HCT116 (cell line): ENCODE results near the gene KRT13. TPM values are rescaled to one million over a fixed set of nuclear protein-coding genes. Genes with fewer than 3 reads are reported as not detected.

Source experiments
- ATAC-seq: fragments of 200-7000 bp; cut with Tn5 transposase; 2 replicates; pipeline ENCODE4 v1.9.1; 2020; ENCODE audit warnings: mild to moderate bottlenecking, moderate library complexity
- BruUV-seq: library from RNA; stranded (reverse); fragments of 400-500 nt; replicated peaks from 2 replicates; lab custom pipeline; 2021; lab: Mats Ljungman, UMichigan
- CTCF ChIA-PET: fragments of 300-600 bp; sonication (Branson Sonifier 250); formaldehyde crosslinking; loops from one replicate; lab custom pipeline; 2021; ENCODE audit warnings: antibody characterized with exemption; lab: Charles Lee
- POLR2A ChIA-PET: fragments of 300-600, 350-600 bp; sonication (Branson Sonifier 250); formaldehyde crosslinking; loops from one replicate; lab custom pipeline; 2021; ENCODE audit warnings: antibody characterized with exemption; lab: Charles Lee
- RAD21 ChIA-PET, 2 experiments: fragments of 300-600 bp; sonication (Branson Sonifier 250); formaldehyde crosslinking; loops; one replicate each; lab custom pipeline; 2023; ENCODE audit warnings: low total read pairs in 2 of 2; ENCODE audit not compliant: uncharacterized antibody in 2 of 2, unreplicated experiment in 2 of 2, low non-redundant PET in 1 of 2; lab: Charles Lee
- DNase-seq: peaks from one replicate; pipeline ENCODE4 v3.0.0-alpha.2; 2010; ENCODE audit warnings: low read depth, low spot score
- H2AFZ ChIP-seq: fragments of 200-600 bp; shearing (Covaris generic), sonication (generic); 2 replicates; pipeline ENCODE4 v1.6.1; 2017; ENCODE audit warnings: low read depth, mixed run types, mixed read lengths, antibody characterized with exemption, low read length; ENCODE audit not compliant: poor library complexity, severe bottlenecking
- H3K27ac ChIP-seq: 2 replicates; pipeline ENCODE4 v1.5.1; 2012; ENCODE audit warnings: low read depth, low read length
- H3K27me3 ChIP-seq: fragments of 200-600 bp; sonication (generic); 2 replicates; pipeline ENCODE4 v1.6.1; 2016; ENCODE audit warnings: mixed run types, low read length, mixed read lengths; ENCODE audit not compliant: insufficient read depth
- H3K36me3 ChIP-seq, 2 experiments: fragments of 200-500 bp in 1 of 2; fragments of 200-600 bp in 1 of 2; sonication (Bioruptor generic) in 1 of 2; sonication (generic) in 1 of 2; 2 replicates each; pipeline versions ENCODE4 v1.5.1 to v1.6.1; 2014 to 2016; ENCODE audit warnings: low read length in 2 of 2, inconsistent platforms in 1 of 2, mixed read lengths in 1 of 2, mixed run types in 1 of 2; ENCODE audit not compliant: insufficient read depth in 2 of 2, control insufficient read depth in 1 of 2
- H3K4me1 ChIP-seq, 2 experiments: fragments of 200-600 bp in 1 of 2; sonication (generic) in 1 of 2; 2 replicates each; pipeline versions ENCODE4 v1.5.1 to v1.6.1; 2012 to 2017; ENCODE audit warnings: low read length in 2 of 2, inconsistent platforms in 1 of 2, mild to moderate bottlenecking in 1 of 2, mixed read lengths in 1 of 2, mixed run types in 1 of 2, moderate library complexity in 1 of 2; ENCODE audit not compliant: insufficient read depth in 2 of 2, control insufficient read depth in 1 of 2
- H3K4me2 ChIP-seq: fragments of 200-600 bp; sonication (generic); 2 replicates; pipeline ENCODE4 v1.6.1; 2017; ENCODE audit warnings: mixed run types, low read length, mixed read lengths
- H3K4me3 ChIP-seq, 2 experiments: fragments of 200-600 bp in 1 of 2; sonication (generic) in 1 of 2; replicated peaks in 1 of 2; 2 replicates each; pipeline ENCODE4 v1.5.1; 2011 to 2016; ENCODE audit warnings: low read length in 2 of 2, control low read depth in 1 of 2, low read depth in 1 of 2, mild to moderate bottlenecking in 1 of 2, mixed read lengths in 1 of 2, mixed run types in 1 of 2
- H3K79me2 ChIP-seq: fragments of 200-600 bp; sonication (generic); 2 replicates; pipeline ENCODE4 v1.6.1; 2017; ENCODE audit warnings: mild to moderate bottlenecking, mixed run types, low read length, moderate library complexity, mixed read lengths; ENCODE audit not compliant: insufficient read depth
- H3K9ac ChIP-seq: fragments of 200-600 bp; sonication (generic); 2 replicates; pipeline ENCODE4 v1.6.1; 2016; ENCODE audit warnings: low read length, mixed read lengths
- H3K9me2 ChIP-seq: fragments of 200-600 bp; sonication (generic), shearing (Covaris generic); 2 replicates; pipeline ENCODE4 v1.6.1; 2017; ENCODE audit warnings: mixed run types, mild to moderate bottlenecking, moderate library complexity; ENCODE audit not compliant: insufficient read depth
- H3K9me3 ChIP-seq, 2 experiments: fragments of 200-500 bp in 1 of 2; fragments of 200-600 bp in 1 of 2; sonication (Bioruptor generic) in 1 of 2; sonication (generic) in 1 of 2; 2 replicates each; pipeline ENCODE4 v1.6.1; 2014 to 2017; ENCODE audit warnings: low read length in 2 of 2, mixed read lengths in 2 of 2, inconsistent platforms in 1 of 2, low read depth in 1 of 2, mild to moderate bottlenecking in 1 of 2, mixed run types in 1 of 2, moderate library complexity in 1 of 2; ENCODE audit not compliant: control insufficient read depth in 1 of 2, insufficient read depth in 1 of 2
- H4K20me1 ChIP-seq: fragments of 200-600 bp; sonication (generic), shearing (Covaris generic); 2 replicates; pipeline ENCODE4 v1.6.1; 2017; ENCODE audit warnings: mixed run types, mild to moderate bottlenecking, moderate library complexity; ENCODE audit not compliant: insufficient read depth
- EZH2 ChIP-seq: fragments of 200-600 bp; sonication (generic); IDR thresholded peaks from 2 replicates; pipeline ENCODE4 v1.6.1; 2017; ENCODE audit warnings: antibody characterized with exemption, mixed run types
- POLR2AphosphoS5 ChIP-seq: IDR thresholded peaks from 2 replicates; pipeline ENCODE4 v1.6.1; 2011; ENCODE audit warnings: mild to moderate bottlenecking, low read depth, low read length, moderate library complexity
- RAD21 ChIP-seq: IDR thresholded peaks from 2 replicates; pipeline ENCODE4 v1.6.1; 2012; ENCODE audit warnings: low read depth, mild to moderate bottlenecking
- SIN3A ChIP-seq: IDR thresholded peaks from 2 replicates; pipeline ENCODE4 v1.6.1; 2012; ENCODE audit warnings: low read depth
- TCF7L2 ChIP-seq: IDR thresholded peaks from 2 replicates; pipeline ENCODE4 v1.7.0; 2011; ENCODE audit warnings: borderline replicate concordance, inconsistent platforms; ENCODE audit not compliant: insufficient read depth, insufficient read length; ENCODE audit errors: extremely low read depth
- intact Hi-C: fragments of 100-400 bp; cut with micrococcal nuclease; formaldehyde crosslinking; loops from 2 replicates; pipeline ENCODE4 v1.10.0; 2022
- total RNA-seq: library from RNA; stranded (reverse); gene quantifications from one replicate; pipeline ENCODE4 v1.2.1, GENCODE V29; 2021; ENCODE audit not compliant: unreplicated experiment
- TF ChIP-seq, protein P1 (sequence below): IDR thresholded peaks from 2 replicates; pipeline ENCODE4 v1.6.1; 2012

The KRT13 gene
- total RNA-seq, 1 experiment from 2014 or later: 3.7 TPM

DNA sequence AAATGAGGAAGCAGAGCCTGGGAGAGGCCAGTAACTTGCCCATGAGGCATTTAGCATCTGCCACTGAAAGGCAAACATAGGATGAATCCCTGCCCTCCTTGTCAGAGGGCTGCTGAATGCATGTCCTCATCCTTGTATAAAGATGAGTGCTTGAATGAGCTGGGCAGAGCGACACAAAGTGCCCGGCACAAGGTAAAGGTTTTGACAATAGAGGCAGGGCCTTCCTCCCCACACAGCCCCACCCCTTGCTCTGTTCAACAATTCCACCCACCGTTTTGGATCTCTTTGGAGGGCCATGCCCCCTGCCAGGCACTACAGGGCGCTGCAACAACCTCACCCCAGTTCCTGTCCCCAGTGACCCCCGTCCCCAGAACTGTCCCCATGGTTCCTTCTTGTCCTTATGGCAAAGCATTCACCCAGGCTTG lies 24.1 kb upstream of the KRT13 start:
- peaks cover 43% of the 10 kb centered on the region for H3K79me2 ChIP-seq
- ChIA-PET POLR2A (interaction anchor here (0.9 to 12.9 kb wide), 5 partner anchors 8 to 160 kb away, joined by 3 to 148 read pairs (median 14); partner anchors contain the start of genes EIF1 and KRT15), RAD21 (interaction anchor here (0.5 to 2.0 kb wide), 5 partner anchors 18 to 317 kb away, joined by 3 to 8 read pairs (median 3); no protein-coding TSS in a partner anchor), CTCF (interaction anchor here (0.7 to 4.2 kb wide), 7 partner anchors 8 to 137 kb away, joined by 3 to 45 read pairs (median 4); no protein-coding TSS in a partner anchor)
- no peaks in the 10 kb centered on the region for H3K27me3 ChIP-seq
- peaks cover 44 to 74% of the 10 kb centered on the region in 2 experiments for H3K4me1 ChIP-seq
- ATAC-seq (no peak), DNase-seq (no peak)
- H3K9me3 ChIP-seq: no peaks in the 10 kb centered on the region
- no TSS peak for BruUV-seq
- H4K20me1 ChIP-seq: no peaks in the 10 kb centered on the region; the same call in 1 of the 2 replicates
- H3K9ac ChIP-seq: peak overlapping the region; percentile 99
- peak overlapping the region in 1 of 2 experiments; percentile 95; a peak in 3 of 4 replicates for H3K4me3 ChIP-seq
- peak overlapping the region; percentile 95 for H3K4me2 ChIP-seq
- intact Hi-C loops: loop anchor here (2.0 kb wide), 1 partner anchor 621 kb away; no protein-coding TSS in a partner anchor
- H3K9me2 ChIP-seq: no peaks in the 10 kb centered on the region
- no peak overlapping the region for H2AFZ ChIP-seq
- peaks cover 1 to 16% of the 10 kb centered on the region in 2 experiments; a peak in 3 of 4 replicates for H3K36me3 ChIP-seq
- TF ChIP-seq EZH2 (no peak), SIN3A (no peak), RAD21 (no peak), POLR2AphosphoS5 (0 out of 2 replicates have a peak, but pooled peaks have one; percentile 30)
- TF ChIP-seq, protein P1, sequence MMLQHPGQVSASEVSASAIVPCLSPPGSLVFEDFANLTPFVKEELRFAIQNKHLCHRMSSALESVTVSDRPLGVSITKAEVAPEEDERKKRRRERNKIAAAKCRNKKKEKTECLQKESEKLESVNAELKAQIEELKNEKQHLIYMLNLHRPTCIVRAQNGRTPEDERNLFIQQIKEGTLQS: no peak
- H3K27ac ChIP-seq: peak overlapping the region; percentile 99

DNA sequence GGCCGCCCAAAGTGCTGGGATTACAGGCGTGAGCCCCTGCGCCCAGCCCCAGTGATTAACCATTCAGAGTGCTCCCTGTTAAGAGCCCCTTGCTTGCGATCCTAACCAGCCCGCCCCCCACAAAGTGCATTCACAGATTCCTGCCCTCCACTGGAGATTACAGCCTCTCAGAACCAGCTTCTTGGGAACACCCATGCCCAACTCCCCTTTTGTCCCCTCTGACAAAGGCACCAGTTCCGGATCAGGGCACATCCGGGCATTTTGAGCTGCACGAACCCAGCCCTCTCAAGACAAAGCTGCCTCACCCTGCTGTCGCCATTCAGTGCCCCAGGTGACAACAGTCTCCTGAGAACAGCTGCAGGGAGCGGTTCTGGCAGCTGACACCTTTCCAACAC lies 23.5 kb upstream of the KRT13 start:
- H2AFZ ChIP-seq: no peak overlapping the region
- POLR2A ChIA-PET: interaction anchor here (0.6 to 12.9 kb wide), 15 partner anchors 8 to 674 kb away, joined by 3 to 148 read pairs (median 6); partner anchors contain the start of genes EIF1 and KRT15
- TF ChIP-seq TCF7L2: no peak
- TF ChIP-seq, all 23 proteins: peak for 0
- Histone ChIP-seq H3K4me3 (peak overlapping the region in 1 of 2 experiments; percentile 95; a peak in 3 of 4 replicates), H3K79me2 (peaks cover 43% of the 10 kb centered on the region), H4K20me1 (no peaks in the 10 kb centered on the region; the same call in 1 of the 2 replicates), H3K9me2 (no peaks in the 10 kb centered on the region), H3K4me1 (peaks cover 49 to 79% of the 10 kb centered on the region in 2 experiments), H3K27me3 (no peaks in the 10 kb centered on the region), H3K36me3 (peaks cover 3 to 22% of the 10 kb centered on the region in 2 experiments; a peak in 3 of 4 replicates), H3K27ac (peak overlapping the region; percentile 99), H3K9me3 (no peaks in the 10 kb centered on the region), H3K4me2 (peak overlapping the region; percentile 95), H3K9ac (peak overlapping the region; percentile 99)
- RAD21 ChIA-PET: interaction anchor here (1.3 to 2.0 kb wide), 2 partner anchors 19 to 20 kb away, joined by 3 to 8 read pairs; no protein-coding TSS in a partner anchor
- intact Hi-C loops: loop anchor here (2.0 kb wide), 1 partner anchor 620 kb away; no protein-coding TSS in a partner anchor
- no TSS peak for BruUV-seq
- CTCF ChIA-PET: interaction anchor here (2.9 to 4.2 kb wide), 3 partner anchors 20 to 134 kb away, joined by 14 to 45 read pairs (median 15); no protein-coding TSS in a partner anchor
- ATAC-seq: no peak
- DNase-seq: no peak
